ENCODE measurements around the gene MAIP1.
"Not testable (repeated sequence)": the region's sequence is repeated elsewhere in the genome, so short reads cannot be mapped to it uniquely, and the experiment has no call there.

The MAIP1 gene
- long read RNA-seq, donor 1, transcript MAIP1-202 (5 exons, 1,386 nt), result major isoform, 16 of 16 reads
- long read RNA-seq, donor 1, partial matches to known transcripts, result 0 of 16 reads
- long read RNA-seq, donor 1, other reads (novel, unspliced or antisense), result 0 of 16 reads
- long read RNA-seq, donor 2, partial matches to known transcripts, result 0 of 3 reads
- long read RNA-seq, donor 2, other reads (novel, unspliced or antisense), result 0 of 3 reads
- long read RNA-seq, donor 3, transcript MAIP1-202 (5 exons, 1,386 nt), result major isoform, 11 of 11 reads
- long read RNA-seq, donor 3, partial matches to known transcripts, result 0 of 11 reads
- long read RNA-seq, donor 3, other reads (novel, unspliced or antisense), result 0 of 11 reads
- long read RNA-seq, donor 4, transcript MAIP1-202 (5 exons, 1,386 nt), result major isoform, 5 of 5 reads
- long read RNA-seq, donor 4, partial matches to known transcripts, result 0 of 5 reads
- long read RNA-seq, donor 4, other reads (novel, unspliced or antisense), result 0 of 5 reads
- long read RNA-seq, donor 5, transcript MAIP1-202 (5 exons, 1,386 nt), result major isoform, 13 of 13 reads
- long read RNA-seq, donor 5, partial matches to known transcripts, result 0 of 13 reads
- long read RNA-seq, donor 5, other reads (novel, unspliced or antisense), result 0 of 13 reads
- long read RNA-seq, donor 6, transcript MAIP1-202 (5 exons, 1,386 nt), result major isoform, 8 of 8 reads
- long read RNA-seq, donor 6, partial matches to known transcripts, result 0 of 8 reads
- long read RNA-seq, donor 6, other reads (novel, unspliced or antisense), result 0 of 8 reads
- long read RNA-seq, donor 7, transcript MAIP1-202 (5 exons, 1,386 nt), result major isoform, 19 of 19 reads
- long read RNA-seq, donor 7, partial matches to known transcripts, result 0 of 19 reads
- long read RNA-seq, donor 7, other reads (novel, unspliced or antisense), result 0 of 19 reads
- long read RNA-seq, donor 8, transcript MAIP1-202 (5 exons, 1,386 nt), result major isoform, 22 of 22 reads
- long read RNA-seq, donor 8, partial matches to known transcripts, result 0 of 22 reads
- long read RNA-seq, donor 8, other reads (novel, unspliced or antisense), result 0 of 22 reads

DNA sequence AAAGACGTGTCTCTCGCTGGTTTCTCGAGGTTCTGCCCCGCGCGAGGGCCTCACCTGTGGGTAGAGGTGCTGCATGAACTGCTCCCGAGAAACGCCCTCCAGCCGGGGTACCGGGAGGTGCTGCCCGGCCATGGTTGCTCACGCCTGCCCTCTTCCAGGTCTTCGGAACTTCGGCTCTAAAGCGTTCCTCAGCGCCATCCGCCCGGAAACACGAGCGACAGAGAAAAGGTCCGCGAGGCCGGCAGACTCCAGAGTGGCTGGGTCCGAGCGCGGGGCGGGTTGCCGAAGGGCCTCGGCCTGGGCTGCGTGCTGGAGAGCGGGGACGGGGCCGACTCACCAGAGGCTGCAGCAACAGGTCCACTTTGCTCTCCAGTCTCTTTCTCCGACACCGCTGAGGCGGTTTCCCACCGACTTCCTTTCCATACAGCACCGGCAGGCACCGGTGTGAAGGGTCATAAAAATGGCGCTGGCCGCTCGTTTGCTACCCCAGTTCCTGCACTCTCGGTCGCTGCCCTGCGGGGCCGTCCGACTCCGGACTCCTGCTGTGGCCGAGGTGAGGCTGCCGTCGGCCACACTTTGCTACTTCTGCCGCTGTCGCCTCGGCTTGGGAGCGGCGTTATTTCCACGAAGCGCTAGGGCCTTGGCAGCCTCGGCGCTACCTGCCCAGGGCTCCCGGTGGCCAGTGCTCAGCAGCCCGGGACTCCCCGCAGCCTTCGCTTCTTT lies at the start of gene MAIP1, which contains the start of gene TYW5:
Gene MAIP1, plus strand, starts transcription at position 244 of the 723 bp plus-strand sequence. Its CDS starts 217 bp downstream, at position 461.
Gene TYW5, minus strand, starts transcription at position 153 of the 723 bp plus-strand sequence. Its CDS starts 21 bp downstream, at position 132.
- peak; percentile 98 for DNase-seq

GRCh38 chr2:199907008-199907714 lies 48.2 kb upstream of the MAIP1 start:
- DNase-seq, result no peak

GRCh38 chr2:199910338-199911051 lies 44.9 kb upstream of the MAIP1 start:
- DNase-seq, result peak; percentile 6

DNA sequence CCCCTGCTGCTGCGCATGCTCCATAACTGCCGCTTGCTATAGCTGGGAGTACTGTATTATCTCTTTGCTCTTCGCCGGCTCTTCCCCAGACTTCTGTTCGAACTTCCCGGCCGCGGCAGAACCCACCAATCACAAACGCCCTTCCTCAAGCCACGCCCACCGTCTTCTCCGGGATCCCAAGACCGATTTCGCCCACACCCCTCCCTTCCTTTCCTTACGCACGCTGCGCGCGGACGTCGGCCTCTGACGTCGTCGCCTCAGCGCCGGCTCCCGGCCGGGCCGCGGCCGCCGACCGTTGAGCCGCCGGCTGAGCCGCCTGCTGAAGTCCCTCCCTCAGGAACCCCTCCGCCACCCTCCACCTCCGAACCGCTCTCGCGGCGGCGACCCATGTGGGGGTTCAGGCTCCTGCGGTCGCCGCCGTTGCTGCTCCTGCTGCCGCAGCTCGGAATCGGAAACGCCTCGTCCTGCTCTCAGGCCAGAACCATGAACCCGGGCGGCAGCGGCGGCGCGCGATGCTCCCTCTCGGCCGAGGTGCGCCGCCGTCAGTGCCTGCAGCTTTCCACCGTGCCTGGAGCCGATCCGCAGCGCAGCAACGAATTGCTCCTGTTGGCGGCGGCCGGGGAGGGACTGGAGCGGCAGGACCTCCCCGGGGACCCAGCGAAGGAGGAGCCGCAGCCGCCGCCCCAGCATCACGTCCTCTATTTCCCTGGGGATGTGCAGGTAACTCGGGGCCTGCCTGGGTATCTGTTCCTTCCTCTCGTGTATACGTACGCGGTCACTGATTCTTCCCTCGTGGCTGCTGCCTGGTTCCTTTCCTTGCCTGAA lies 44.1 kb upstream of the MAIP1 start, which contains the start of gene C2orf69:
Gene C2orf69, plus strand, starts transcription at position 242 of the 825 bp plus-strand sequence. Its CDS starts 146 bp downstream, at position 388.
- DNase-seq, result peak; percentile 99

DNA sequence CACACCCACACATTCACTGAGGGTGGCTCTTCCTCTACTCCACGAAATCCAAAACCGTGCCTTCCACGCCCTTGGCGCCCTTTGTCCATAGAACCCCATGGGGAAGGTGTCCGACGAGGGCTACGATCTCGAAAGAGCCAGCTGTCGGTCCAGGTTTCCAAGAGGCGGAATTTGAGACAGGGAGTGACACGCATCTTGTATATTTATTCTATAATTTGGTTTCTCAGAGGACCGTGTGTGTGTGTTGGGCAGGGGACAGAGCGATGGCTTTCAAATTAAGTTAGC lies 43.6 kb upstream of the MAIP1 start:
- no peak for DNase-seq

- DNase-seq, result not testable (repeated sequence)
These were observed 42.7 kb upstream of the MAIP1 start for GRCh38 chr2:199912553-199913114.

- no peak for DNase-seq
These were observed 40.9 kb upstream of the MAIP1 start for GRCh38 chr2:199914372-199914958.

DNA sequence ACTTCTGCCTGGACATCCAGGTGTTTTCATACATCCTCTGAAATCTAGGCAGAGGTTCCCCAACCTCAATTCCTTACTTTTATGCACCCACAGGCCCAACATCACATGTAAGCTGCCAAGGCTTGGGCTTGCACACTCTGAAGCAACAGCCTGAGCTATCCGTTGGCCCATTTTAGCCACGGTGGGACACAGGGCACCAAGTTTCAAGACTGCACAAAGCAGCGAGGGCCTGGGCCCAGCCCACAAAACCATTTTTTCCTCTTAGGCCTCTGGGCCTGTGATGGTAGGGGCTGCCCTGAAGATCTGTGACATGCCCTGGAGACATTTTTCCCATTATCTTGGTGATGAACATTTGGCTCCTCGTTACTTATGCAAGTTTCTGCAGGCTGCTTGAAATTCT lies 38.4 kb upstream of the MAIP1 start:
- DNase-seq, result no peak

DNA sequence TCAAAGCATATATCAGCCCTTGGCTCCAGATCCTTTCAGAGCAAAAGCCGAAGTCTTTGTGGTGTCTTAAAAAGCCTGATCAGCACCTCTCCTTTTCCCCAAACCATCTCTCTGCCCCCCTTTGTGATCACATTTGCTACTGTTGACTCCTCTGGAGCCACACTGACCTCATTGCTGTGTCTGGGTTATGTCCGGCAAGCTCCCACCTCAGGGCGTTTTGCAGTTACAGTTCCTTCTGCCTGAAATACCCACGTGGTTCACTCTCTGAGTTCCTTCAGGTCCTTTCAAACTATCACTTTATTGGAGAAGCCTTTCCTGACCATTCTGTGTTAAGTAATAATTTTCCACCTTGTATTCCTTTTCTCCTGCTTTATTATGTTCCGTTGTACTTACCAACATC lies 32.5 kb upstream of the MAIP1 start:
- no peak for DNase-seq

DNA sequence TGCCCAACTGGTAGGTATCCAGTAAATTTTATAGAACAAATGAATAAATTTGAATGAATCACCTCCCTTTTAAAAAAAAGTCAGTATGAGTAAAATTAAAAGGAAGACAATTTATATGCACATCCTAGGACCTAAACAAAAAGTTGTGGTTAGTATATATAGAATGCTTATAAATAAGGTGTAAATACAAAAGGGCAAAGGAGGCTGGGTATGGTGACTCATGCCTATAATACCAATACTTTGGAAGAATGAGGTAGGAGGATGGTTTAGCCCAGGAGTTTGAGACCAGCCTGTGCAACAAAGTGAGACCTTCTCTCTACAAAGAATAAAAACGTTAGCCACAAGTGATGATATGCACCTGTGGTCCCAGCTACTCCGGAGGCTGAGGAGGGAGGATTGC lies 31.5 kb upstream of the MAIP1 start:
- DNase-seq, result no peak

- DNase-seq, result no peak
These were observed 28.6 kb upstream of the MAIP1 start for GRCh38 chr2:199926806-199927205.

DNA sequence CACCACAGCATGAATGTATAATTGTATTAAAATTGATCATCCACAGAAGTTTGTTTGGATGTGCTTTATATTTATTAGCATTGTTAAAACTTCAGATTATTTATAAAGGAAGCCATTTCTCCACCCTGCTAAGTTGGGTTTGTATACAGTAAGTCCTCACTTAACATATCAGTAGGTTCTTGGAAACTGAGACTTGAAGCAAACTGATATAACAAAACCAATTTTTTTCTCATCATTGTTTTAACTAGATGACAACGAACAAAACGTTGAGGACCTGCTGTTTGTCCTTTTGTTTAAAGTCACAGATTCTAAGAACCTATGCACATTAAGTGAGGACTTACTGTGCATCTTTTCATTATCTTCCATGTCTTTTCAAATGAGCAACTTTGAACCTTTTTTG lies 27.2 kb upstream of the MAIP1 start:
- DNase-seq, result no peak

- no peak for DNase-seq
These were observed 26.8 kb upstream of the MAIP1 start for GRCh38 chr2:199928626-199929025.

GRCh38 chr2:199929262-199929661 lies 26.1 kb upstream of the MAIP1 start:
- no peak for DNase-seq

DNA sequence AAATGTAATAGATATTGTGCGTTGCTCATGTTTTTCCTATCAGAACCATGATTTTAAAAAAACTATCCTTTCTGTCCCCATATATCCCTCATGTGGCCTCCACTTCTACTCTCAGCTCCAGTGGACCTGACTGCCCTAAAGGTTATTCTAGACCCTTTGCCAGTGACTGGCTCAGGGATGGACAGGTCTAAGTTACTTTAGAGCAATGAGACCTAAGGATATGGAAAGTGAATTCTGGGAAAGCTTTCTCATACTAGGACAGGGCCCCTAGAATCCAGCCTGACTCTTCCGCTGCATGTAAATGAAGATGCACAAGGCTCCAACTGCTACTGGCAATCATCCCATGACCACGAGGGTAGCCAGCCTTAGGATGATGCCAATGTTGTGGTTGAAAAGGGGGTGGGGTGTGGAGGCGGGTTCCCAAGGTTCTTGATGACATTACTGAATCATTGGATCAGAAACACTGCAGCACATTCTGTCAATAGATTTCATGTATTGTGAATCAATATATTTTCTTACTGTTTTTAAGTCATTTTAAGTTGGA lies 23.0 kb upstream of the MAIP1 start:
- DNase-seq, result no peak

- no peak for DNase-seq
These were observed 21.9 kb upstream of the MAIP1 start for GRCh38 chr2:199933466-199933865.

- DNase-seq, result no peak
These were observed 18.8 kb upstream of the MAIP1 start for GRCh38 chr2:199936554-199936953.

DNA sequence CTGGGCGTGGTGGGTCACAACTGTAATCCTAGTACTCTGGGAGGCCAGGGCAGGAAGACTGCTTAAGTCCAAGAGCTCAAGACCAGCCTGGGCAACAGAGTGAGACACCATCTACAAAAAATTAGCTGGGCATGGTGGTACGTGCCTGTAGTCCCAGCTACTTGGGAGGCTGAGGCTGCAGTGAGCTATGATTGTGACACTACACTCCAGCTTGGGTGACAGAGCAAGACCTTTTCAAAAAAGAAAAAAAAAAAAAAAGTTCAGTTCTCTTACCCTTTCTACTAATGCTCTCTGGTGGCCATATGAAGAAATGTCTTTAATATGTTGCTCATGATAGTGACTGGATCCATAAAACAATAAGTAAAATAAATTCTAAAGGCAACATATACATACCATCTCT lies 15.0 kb upstream of the MAIP1 start:
- DNase-seq, result no peak

DNA sequence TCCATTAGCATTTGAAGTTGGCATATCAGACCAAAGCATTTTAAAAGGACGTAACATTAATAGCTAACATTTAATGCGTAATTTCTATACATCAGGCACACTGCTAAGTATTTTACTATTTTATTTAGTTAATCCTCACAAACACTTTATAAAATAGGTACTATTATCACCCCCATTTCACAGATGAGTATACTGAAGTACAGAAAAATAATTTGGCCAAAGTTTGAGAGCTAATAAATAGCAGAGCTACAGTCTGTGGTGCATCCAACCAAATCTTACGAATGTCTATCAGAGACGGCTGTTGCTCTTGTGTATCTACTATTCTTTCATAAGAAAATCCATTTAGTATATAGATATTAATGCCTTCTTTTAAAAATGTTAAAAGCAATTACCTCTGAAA lies 12.0 kb upstream of the MAIP1 start:
- DNase-seq, result no peak
